ENCODE results near the gene SHOX. TPM values are rescaled to one million over a fixed set of nuclear protein-coding genes. Genes with fewer than 3 reads are reported as not detected.
"Not testable (repeated sequence)": the region's sequence is repeated elsewhere in the genome, so short reads cannot be mapped to it uniquely, and the experiment has no call there.

Gene SHOX
- polyA plus RNA-seq, 1 of the 3 experiments (the other 2 are of a cell fraction), result not detected

- peaks cover 4% of the 10 kb centered on the region for H3F3A ChIP-seq (replicated peaks; ENCODE audit: insufficient read depth)
- H3K9ac ChIP-seq, result no peak overlapping the region
- POLR2A ChIA-PET, result no interaction called here
- CTCF ChIA-PET, result no interaction called here
- H4K20me1 ChIP-seq (ENCODE audit: insufficient read depth), result no peaks in the 10 kb centered on the region
- H3K27me3 ChIP-seq (ENCODE audit: insufficient read depth), result peaks cover 64% of the 10 kb centered on the region
- TF ChIP-seq FOXJ3 (CRISPR knock-in tag; IDR thresholded peaks at IDR 0.05), result no peak
- TF ChIP-seq USF2 (IDR thresholded peaks at IDR 0.05; ENCODE audit: borderline replicate concordance, low read depth, low read length), result no peak
- no peak for TF ChIP-seq IRF3 (IDR thresholded peaks at IDR 0.05; ENCODE audit: low read depth, low read length)
- no peak for TF ChIP-seq GABPA (IDR thresholded peaks at IDR 0.05; ENCODE audit: low read depth)
- TF ChIP-seq YY1 (IDR thresholded peaks at IDR 0.05; ENCODE audit: low read depth), result no peak
- no peak for TF ChIP-seq RFX5 (IDR thresholded peaks at IDR 0.05; ENCODE audit: low read length)
- no peak for TF ChIP-seq POLR2AphosphoS5 (IDR thresholded peaks at IDR 0.05; ENCODE audit: low read depth, low read length)
- TF ChIP-seq MAX (IDR thresholded peaks at IDR 0.05; ENCODE audit: low read depth), result no peak
- TF ChIP-seq EZH2phosphoT487 (IDR thresholded peaks at IDR 0.05; ENCODE audit: borderline replicate concordance, low read depth), result no peak
- no peak for TF ChIP-seq MXI1 (IDR thresholded peaks at IDR 0.05; ENCODE audit: low read depth, low read length)
- TF ChIP-seq RAD21 (IDR thresholded peaks at IDR 0.05; ENCODE audit: low read length), result no peak
- TF ChIP-seq ELF1 (IDR thresholded peaks at IDR 0.05), result no peak
- no peak for TF ChIP-seq TCF12 (IDR thresholded peaks at IDR 0.05)
- no peak for TF ChIP-seq SMC3 (IDR thresholded peaks at IDR 0.05; ENCODE audit: low read depth, low read length)
- no peak for TF ChIP-seq FOXM1 (IDR thresholded peaks at IDR 0.05; ENCODE audit: low read depth)
- H3K4me3 ChIP-seq (ENCODE audit: low read depth in 2 of 2, low read length in 1 of 2), result no peak overlapping the region
- H3K4me1 ChIP-seq (ENCODE audit: control insufficient read depth in 1 of 2, insufficient read depth in 2 of 2, low read depth in 1 of 2, low read length in 1 of 2), result no peaks in the 10 kb centered on the region
- H3K9me3 ChIP-seq, result no peaks in the 10 kb centered on the region
- 10% methylated on average over 13 of the region's 13 CpGs for WGBS (ENCODE audit: low lambda C conversion rate)
- H2AFZ ChIP-seq (ENCODE audit: low read depth), result no peak overlapping the region
- no peak overlapping the region for H3K4me2 ChIP-seq
- no peak for DNase-seq
- H3K27ac ChIP-seq (ENCODE audit: low read depth in 2 of 2, low read length in 1 of 2), result no peak overlapping the region
- H3K9me2 ChIP-seq, result no peaks in the 10 kb centered on the region
- no peaks in the 10 kb centered on the region for H3K36me3 ChIP-seq (replicated peaks in 1 of 2; ENCODE audit: control insufficient read depth in 1 of 2, insufficient read depth in 2 of 2, low read length in 1 of 2)
- H3K79me2 ChIP-seq (ENCODE audit: insufficient read depth), result no peaks in the 10 kb centered on the region
These were observed 20.2 kb downstream of the SHOX start for GRCh38 chrX:650811-651210.

GRCh38 chrX:651922-652321, 21.3 kb downstream of the SHOX start:
- H3K9me2 ChIP-seq; H3K4me2 ChIP-seq; H3K4me1 ChIP-seq (ENCODE audit: control insufficient read depth in 1 of 2, insufficient read depth in 2 of 2, low read depth in 1 of 2, low read length in 1 of 2); H3K9ac ChIP-seq; CTCF ChIA-PET; H2AFZ ChIP-seq (ENCODE audit: low read depth); DNase-seq; H3K79me2 ChIP-seq (ENCODE audit: insufficient read depth); POLR2A ChIA-PET; H3K9me3 ChIP-seq; H3F3A ChIP-seq (replicated peaks; ENCODE audit: insufficient read depth); H3K27ac ChIP-seq (ENCODE audit: low read depth in 2 of 2, low read length in 1 of 2); H3K36me3 ChIP-seq (replicated peaks in 1 of 2; ENCODE audit: control insufficient read depth in 1 of 2, insufficient read depth in 2 of 2, low read length in 1 of 2); H4K20me1 ChIP-seq (ENCODE audit: insufficient read depth); H3K4me3 ChIP-seq (ENCODE audit: low read depth in 2 of 2, low read length in 1 of 2): not testable (repeated sequence)
- peaks cover 56% of the 10 kb centered on the region for H3K27me3 ChIP-seq (ENCODE audit: insufficient read depth)
- WGBS (ENCODE audit: low lambda C conversion rate), result 32% methylated on average over 25 of the region's 25 CpGs

Measured in SK-N-SH (cell line).